ENCODE measurements around the gene CORO6. TPM values are rescaled to one million over a fixed set of nuclear protein-coding genes. Genes with fewer than 3 reads are reported as not detected.

Gene CORO6
- polyA plus RNA-seq, 2 of the 4 experiments (the other 2 are of a cell fraction), result 5.0 to 10.1 TPM

GRCh38 chr17:29640981-29641642 lies 18.4 kb upstream of the CORO6 start:
- no peak for DNase-seq (ENCODE audit: low read depth in 1 of 2, low spot score in 1 of 2)
- no peak for FAIRE-seq
- Histone ChIP-seq H3K4me3 (no peak overlapping the region), H3K4me2 (no peak overlapping the region; the same call in 2 of the 3 replicates), H3K4me1 (peaks cover 47% of the 10 kb centered on the region), H3K9me3 (no peaks in the 10 kb centered on the region), H3K27ac (peak overlapping the region in 1 of 2 experiments; percentile 82; a peak in 3 of 6 replicates)
- POLR2A ChIA-PET, result interaction anchor here (2.1 to 3.2 kb wide), 2 partner anchors 120 to 290 kb away, joined by 16 to 39 read pairs; partner anchors contain the start of gene SSH2
- WGBS (ENCODE audit: missing lambda C conversion rate), result 73% methylated on average over 7 of the region's 7 CpGs
- no peak for ATAC-seq
- TF ChIP-seq MYC (IDR thresholded peaks at IDR 0.05; ENCODE audit: borderline replicate concordance, low read length), result no peak
- no peak for TF ChIP-seq ZC3H11A (IDR thresholded peaks at IDR 0.05)
- TF ChIP-seq KDM5A (IDR thresholded peaks at IDR 0.05), result no peak
- no peak for TF ChIP-seq ZSCAN20 (CRISPR knock-in tag; IDR thresholded peaks at IDR 0.05)
- no peak for TF ChIP-seq PHF8 (IDR thresholded peaks at IDR 0.05; ENCODE audit: borderline replicate concordance, low read depth)
- TF ChIP-seq CTCF (IDR thresholded peaks at IDR 0.05), result no peak
- TF ChIP-seq HOXA7 (CRISPR knock-in tag; IDR thresholded peaks at IDR 0.05), result no peak
- TF ChIP-seq POLR2AphosphoS2 (conservative IDR thresholded peaks at IDR 0.05; ENCODE audit: low read length), result no peak
- no peak for TF ChIP-seq GATA3 (IDR thresholded peaks at IDR 0.05; ENCODE audit: borderline replicate concordance)
- TF ChIP-seq, protein P1, sequence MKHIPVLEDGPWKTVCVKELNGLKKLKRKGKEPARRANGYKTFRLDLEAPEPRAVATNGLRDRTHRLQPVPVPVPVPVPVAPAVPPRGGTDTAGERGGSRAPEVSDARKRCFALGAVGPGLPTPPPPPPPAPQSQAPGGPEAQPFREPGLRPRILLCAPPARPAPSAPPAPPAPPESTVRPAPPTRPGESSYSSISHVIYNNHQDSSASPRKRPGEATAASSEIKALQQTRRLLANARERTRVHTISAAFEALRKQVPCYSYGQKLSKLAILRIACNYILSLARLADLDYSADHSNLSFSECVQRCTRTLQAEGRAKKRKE (CRISPR knock-in tag; IDR thresholded peaks at IDR 0.05; ENCODE audit: low read depth), result no peak
- no peak for TF ChIP-seq USF2 (IDR thresholded peaks at IDR 0.05)
- no peak for TF ChIP-seq SMC3 (IDR thresholded peaks at IDR 0.05)
- TF ChIP-seq ELK1 (IDR thresholded peaks at IDR 0.05; ENCODE audit: low read depth, low read length), result no peak
- TF ChIP-seq, protein P2, sequence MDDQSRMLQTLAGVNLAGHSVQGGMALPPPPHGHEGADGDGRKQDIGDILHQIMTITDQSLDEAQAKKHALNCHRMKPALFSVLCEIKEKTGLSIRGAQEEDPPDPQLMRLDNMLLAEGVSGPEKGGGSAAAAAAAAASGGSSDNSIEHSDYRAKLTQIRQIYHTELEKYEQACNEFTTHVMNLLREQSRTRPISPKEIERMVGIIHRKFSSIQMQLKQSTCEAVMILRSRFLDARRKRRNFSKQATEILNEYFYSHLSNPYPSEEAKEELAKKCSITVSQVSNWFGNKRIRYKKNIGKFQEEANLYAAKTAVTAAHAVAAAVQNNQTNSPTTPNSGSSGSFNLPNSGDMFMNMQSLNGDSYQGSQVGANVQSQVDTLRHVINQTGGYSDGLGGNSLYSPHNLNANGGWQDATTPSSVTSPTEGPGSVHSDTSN (IDR thresholded peaks at IDR 0.05), result no peak
- CTCF ChIA-PET, result interaction anchor here (0.8 to 10.1 kb wide), 14 partner anchors 10 to 452 kb away, joined by 3 to 222 read pairs (median 16); partner anchors contain the start of gene SSH2

DNA sequence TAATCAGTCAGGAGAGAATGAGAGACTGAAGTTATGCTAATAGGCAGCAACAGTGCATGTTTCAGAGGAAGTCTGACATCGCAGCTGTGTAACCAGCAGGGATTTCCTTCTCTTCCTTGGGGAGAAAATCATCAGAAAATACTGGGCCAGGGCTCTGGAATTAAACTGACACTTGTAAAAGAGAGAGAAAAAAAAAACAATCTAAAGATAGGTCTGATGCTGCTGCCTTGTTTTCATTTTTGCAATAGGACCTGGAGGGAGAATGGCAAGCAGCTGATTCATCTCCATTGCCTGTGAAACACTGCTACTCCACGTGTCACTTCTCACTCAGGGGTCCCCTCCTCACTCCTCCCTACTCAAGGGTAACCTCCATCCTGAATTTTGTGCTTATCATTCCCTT lies 17.7 kb upstream of the CORO6 start:
- H3K9me3 ChIP-seq, result no peaks in the 10 kb centered on the region
- H3K4me3 ChIP-seq, result no peak overlapping the region
- peaks cover 47% of the 10 kb centered on the region for H3K4me1 ChIP-seq
- no peak for FAIRE-seq
- no peak for DNase-seq (ENCODE audit: low read depth in 1 of 2, low spot score in 1 of 2)
- peak overlapping the region; percentile 60 for H3K4me2 ChIP-seq
- POLR2A ChIA-PET, result interaction anchor here (1.6 to 3.2 kb wide), 3 partner anchors 121 to 290 kb away, joined by 16 to 39 read pairs (median 18); partner anchors contain the start of gene SSH2
- peak overlapping the region; percentile 10 to 82; a peak in 3 of 6 replicates for H3K27ac ChIP-seq
- CTCF ChIA-PET, result interaction anchor here (0.7 to 10.1 kb wide), 37 partner anchors 8 to 405 kb away, joined by 3 to 222 read pairs (median 9); partner anchors contain the start of genes CORO6 and SSH2
- WGBS (ENCODE audit: missing lambda C conversion rate), result 47% methylated on average over 2 of the region's 2 CpGs
- ATAC-seq, result no peak
- TF ChIP-seq HOXB5 (CRISPR knock-in tag; IDR thresholded peaks at IDR 0.05), result no peak
- TF ChIP-seq ZSCAN20 (CRISPR knock-in tag; IDR thresholded peaks at IDR 0.05), result no peak
- TF ChIP-seq ZFP36 (IDR thresholded peaks at IDR 0.05; ENCODE audit: borderline replicate concordance, partially characterized antibody), result no peak
- TF ChIP-seq BHLHE40 (IDR thresholded peaks at IDR 0.05; ENCODE audit: low read depth, low read length), result no peak
- no peak for TF ChIP-seq NFE2L2 (conservative IDR thresholded peaks at IDR 0.05; ENCODE audit: low read length)
- no peak for TF ChIP-seq KDM1A (IDR thresholded peaks at IDR 0.05; ENCODE audit: low read depth)
- no peak for TF ChIP-seq MAFK (IDR thresholded peaks at IDR 0.05; ENCODE audit: partially characterized antibody)
- no peak for TF ChIP-seq CBX8 (IDR thresholded peaks at IDR 0.05)
- no peak for TF ChIP-seq FOSL2 (IDR thresholded peaks at IDR 0.05)
- no peak for TF ChIP-seq FOSL2 (CRISPR knock-in tag; IDR thresholded peaks at IDR 0.05)
- TF ChIP-seq, protein P3, sequence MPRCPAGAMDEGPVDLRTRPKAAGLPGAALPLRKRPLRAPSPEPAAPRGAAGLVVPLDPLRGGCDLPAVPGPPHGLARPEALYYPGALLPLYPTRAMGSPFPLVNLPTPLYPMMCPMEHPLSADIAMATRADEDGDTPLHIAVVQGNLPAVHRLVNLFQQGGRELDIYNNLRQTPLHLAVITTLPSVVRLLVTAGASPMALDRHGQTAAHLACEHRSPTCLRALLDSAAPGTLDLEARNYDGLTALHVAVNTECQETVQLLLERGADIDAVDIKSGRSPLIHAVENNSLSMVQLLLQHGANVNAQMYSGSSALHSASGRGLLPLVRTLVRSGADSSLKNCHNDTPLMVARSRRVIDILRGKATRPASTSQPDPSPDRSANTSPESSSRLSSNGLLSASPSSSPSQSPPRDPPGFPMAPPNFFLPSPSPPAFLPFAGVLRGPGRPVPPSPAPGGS (IDR thresholded peaks at IDR 0.05), result no peak
- no peak for TF ChIP-seq CHD4 (IDR thresholded peaks at IDR 0.05; ENCODE audit: borderline replicate concordance)
- TF ChIP-seq SREBF2 (IDR thresholded peaks at IDR 0.05), result no peak
- TF ChIP-seq ESRRA (IDR thresholded peaks at IDR 0.05; ENCODE audit: borderline replicate concordance, low read length), result no peak
- no peak for TF ChIP-seq PHF8 (IDR thresholded peaks at IDR 0.05; ENCODE audit: borderline replicate concordance, low read depth)
- TF ChIP-seq, protein P4, sequence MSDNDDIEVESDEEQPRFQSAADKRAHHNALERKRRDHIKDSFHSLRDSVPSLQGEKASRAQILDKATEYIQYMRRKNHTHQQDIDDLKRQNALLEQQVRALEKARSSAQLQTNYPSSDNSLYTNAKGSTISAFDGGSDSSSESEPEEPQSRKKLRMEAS (IDR thresholded peaks at IDR 0.05), result no peak
- no peak for TF ChIP-seq HOXB13 (CRISPR knock-in tag; IDR thresholded peaks at IDR 0.05; ENCODE audit: low read depth)
- TF ChIP-seq POLR2A (IDR thresholded peaks at IDR 0.05; ENCODE audit: low read length), result no peak
- no peak for TF ChIP-seq HOXA7 (CRISPR knock-in tag; IDR thresholded peaks at IDR 0.05)

Data from A549 (cell line).